K562 (cell line): ENCODE data around the gene ABHD16A. TPM values are rescaled to one million over a fixed set of nuclear protein-coding genes. Genes with fewer than 3 reads are reported as not detected.

Source experiments
- CCNT2 ChIP-seq: IDR thresholded peaks from 2 replicates; pipeline ENCODE4 v1.6.1; 2011; ENCODE audit warnings: borderline replicate concordance, low read depth, mild to moderate bottlenecking, moderate library complexity, mixed read lengths, low read length; ENCODE audit not compliant: insufficient read length; ENCODE audit errors: extremely low read depth
- ELF4 ChIP-seq: fragments of 450-650 bp; formaldehyde crosslinking; IDR thresholded peaks from 2 replicates; pipeline ENCODE4 v1.4.0; 2022; ENCODE audit warnings: missing genetic modification characterization
- ERF ChIP-seq: fragments of 450-650 bp; formaldehyde crosslinking; IDR thresholded peaks from 2 replicates; pipeline ENCODE4 v1.4.0; 2020; ENCODE audit warnings: mild to moderate bottlenecking, mixed read lengths
- MAX ChIP-seq: sonication (generic); formaldehyde crosslinking; IDR thresholded peaks from 2 replicates; pipeline ENCODE4 v1.9.0; 2022; ENCODE audit warnings: mild to moderate bottlenecking, missing genetic modification reagents
- NR2C2 ChIP-seq, 2 experiments: fragments of 200-800 bp in 1 of 2; sonication (Bioruptor generic) in 1 of 2; sonication (generic) in 1 of 2; formaldehyde crosslinking in 1 of 2; IDR thresholded peaks; 2 replicates each; pipeline versions ENCODE4 v1.6.1 to v1.8.0; 2016 to 2022; ENCODE audit warnings: mild to moderate bottlenecking in 1 of 2, missing compliant biosample characterization in 1 of 2, missing genetic modification characterization in 1 of 2, missing genetic modification reagents in 1 of 2
- PHF20 ChIP-seq: fragments of 450-650 bp; IDR thresholded peaks from 2 replicates; pipeline ENCODE4 v1.6.1; 2018; ENCODE audit not compliant: partially characterized antibody
- PML ChIP-seq: IDR thresholded peaks from 2 replicates; pipeline ENCODE4 v1.6.1; 2012; ENCODE audit warnings: low read length, inconsistent platforms
- RAD51 ChIP-seq: fragments of 450-650 bp; IDR thresholded peaks from 2 replicates; pipeline ENCODE4 v1.7.1; 2016; ENCODE audit warnings: low read depth, mild to moderate bottlenecking, borderline replicate concordance
- SAFB ChIP-seq: fragments of 200-400 bp; formaldehyde crosslinking; IDR thresholded peaks from 2 replicates; pipeline ENCODE4 v1.6.1; 2017; ENCODE audit warnings: low read depth, low read length, borderline replicate concordance
- TFAM ChIP-seq: fragments of 250-450 bp; sonication (Bioruptor Pico); conservative IDR thresholded peaks from 2 replicates; pipeline ENCODE4 v1.5.0; 2021; ENCODE audit warnings: mild to moderate bottlenecking, moderate library complexity
- YBX1 ChIP-seq: fragments of 450-650 bp; IDR thresholded peaks from 2 replicates; pipeline ENCODE4 v1.7.1; 2016; ENCODE audit warnings: mild to moderate bottlenecking
- ZFP36 ChIP-seq: fragments of 150-350 bp; IDR thresholded peaks from 2 replicates; pipeline ENCODE4 v1.6.1; 2018; ENCODE audit warnings: low read length, low read depth; ENCODE audit not compliant: partially characterized antibody
- ZNF324 ChIP-seq: fragments of 250-450 bp; sonication (Bioruptor Pico); IDR thresholded peaks from 2 replicates; pipeline ENCODE4 v1.4.0; 2020; ENCODE audit warnings: mild to moderate bottlenecking
- polyA plus RNA-seq, 8 experiments: library from polyadenylated mRNA; depleted of rRNA in 4 of 8; stranded (reverse) in 5 of 8; unstranded in 3 of 8; fragments of >200 nt; fragmentation: Nextera tagmentation in 2 of 8; fragmentation: Illumina TruSeq in 1 of 8; extraction: Ambion mirVana in 2 of 8; extraction: Trizol in 1 of 8; gene quantifications; 2 replicates each; pipeline versions ENCODE4 v1.2.1 to v1.2.3, GENCODE V29; 2011 to 2014; ENCODE audit warnings: inconsistent platforms in 1 of 8, missing spikeins in 1 of 8
- total RNA-seq, 7 experiments: library from RNA; depleted of rRNA in 6 of 7; stranded (reverse); fragments of >200 nt in 6 of 7; fragmentation: Illumina TruSeq in 2 of 7; extraction: Trizol in 2 of 7; gene quantifications; 2 replicates each; pipeline versions ENCODE4 v1.2.1 to v1.2.3, GENCODE V29; 2011 to 2021; ENCODE audit warnings: low replicate concordance in 1 of 7
- TF ChIP-seq, protein P1 (sequence below): sonication (generic); formaldehyde crosslinking; IDR thresholded peaks from 2 replicates; pipeline ENCODE4 v1.8.0; 2022; ENCODE audit warnings: missing genetic modification reagents, mild to moderate bottlenecking, borderline replicate concordance
- TF ChIP-seq, protein P2 (sequence below): sonication (generic); formaldehyde crosslinking; IDR thresholded peaks from 2 replicates; pipeline ENCODE4 v1.8.1; 2023; ENCODE audit warnings: mild to moderate bottlenecking, missing genetic modification reagents

ABHD16A gene
- total and polyA plus RNA-seq, 9 of the 15 experiments (the other 6 are each of a cell fraction or from before 2014, with no cell fraction given): 25.8 to 120 (median 81.6) TPM

DNA sequence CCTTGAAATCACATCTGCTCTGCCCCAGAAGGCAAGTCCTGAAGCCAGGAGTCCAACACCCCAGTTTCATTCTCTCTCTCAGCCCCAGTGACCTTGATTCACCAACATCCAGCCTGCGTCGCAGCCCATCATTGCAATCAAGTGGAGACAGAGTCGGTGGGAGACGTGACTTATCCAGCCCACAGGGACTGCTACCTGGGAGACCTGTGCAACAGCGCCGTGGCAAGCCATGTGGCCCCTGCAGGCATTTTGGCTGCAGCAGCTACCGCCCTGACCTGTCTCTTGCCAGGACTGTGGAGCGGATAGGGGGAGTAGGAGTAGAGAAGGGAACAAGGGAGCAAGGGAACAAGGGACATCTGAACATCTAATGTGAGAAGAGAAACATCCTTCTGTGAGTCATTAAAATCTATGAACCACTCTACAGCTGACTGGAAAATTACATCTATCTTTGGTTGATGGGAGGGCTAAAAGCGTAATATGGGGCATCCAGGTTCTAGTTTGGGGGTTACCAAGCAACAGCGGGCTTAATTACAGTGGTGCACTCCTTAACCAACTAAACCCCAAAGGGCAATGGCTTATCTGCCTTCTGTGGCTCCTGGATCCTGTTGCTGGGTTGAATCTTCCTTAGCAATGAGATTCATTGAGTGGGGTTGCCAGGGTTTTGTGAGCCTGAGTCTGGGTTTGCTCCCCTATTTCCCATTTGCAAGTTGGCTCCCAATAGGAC is 14.5 kb upstream of the ABHD16A start (continued):
- TF ChIP-seq PHF20 (peak; percentile 60), MAX (CRISPR knock-in tag) (peak; percentile 73), ELF4 (peak; percentile 37; the same call in 1 of the 2 replicates), ZNF324 (CRISPR knock-in tag) (no peak), SAFB (no peak), YBX1 (no peak), PML (0 out of 2 replicates have a peak, but pooled peaks have one; percentile 36), CCNT2 (peak; percentile 22), TFAM (CRISPR knock-in tag) (no peak), NR2C2 (CRISPR knock-in tag; IDR thresholded peaks at IDR 0.05) (0 out of 2 replicates have a peak, but pooled peaks have one; percentile 35), NR2C2 (tag; IDR thresholded peaks at IDR 0.05) (no peak), ZFP36 (peak; percentile 6), ERF (no peak), RAD51 (no peak)
- TF ChIP-seq, protein P1, sequence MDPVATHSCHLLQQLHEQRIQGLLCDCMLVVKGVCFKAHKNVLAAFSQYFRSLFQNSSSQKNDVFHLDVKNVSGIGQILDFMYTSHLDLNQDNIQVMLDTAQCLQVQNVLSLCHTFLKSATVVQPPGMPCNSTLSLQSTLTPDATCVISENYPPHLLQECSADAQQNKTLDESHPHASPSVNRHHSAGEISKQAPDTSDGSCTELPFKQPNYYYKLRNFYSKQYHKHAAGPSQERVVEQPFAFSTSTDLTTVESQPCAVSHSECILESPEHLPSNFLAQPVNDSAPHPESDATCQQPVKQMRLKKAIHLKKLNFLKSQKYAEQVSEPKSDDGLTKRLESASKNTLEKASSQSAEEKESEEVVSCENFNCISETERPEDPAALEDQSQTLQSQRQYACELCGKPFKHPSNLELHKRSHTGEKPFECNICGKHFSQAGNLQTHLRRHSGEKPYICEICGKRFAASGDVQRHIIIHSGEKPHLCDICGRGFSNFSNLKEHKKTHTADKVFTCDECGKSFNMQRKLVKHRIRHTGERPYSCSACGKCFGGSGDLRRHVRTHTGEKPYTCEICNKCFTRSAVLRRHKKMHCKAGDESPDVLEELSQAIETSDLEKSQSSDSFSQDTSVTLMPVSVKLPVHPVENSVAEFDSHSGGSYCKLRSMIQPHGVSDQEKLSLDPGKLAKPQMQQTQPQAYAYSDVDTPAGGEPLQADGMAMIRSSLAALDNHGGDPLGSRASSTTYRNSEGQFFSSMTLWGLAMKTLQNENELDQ (CRISPR knock-in tag): peak; percentile 70; the same call in 1 of the 2 replicates
- TF ChIP-seq, protein P2, sequence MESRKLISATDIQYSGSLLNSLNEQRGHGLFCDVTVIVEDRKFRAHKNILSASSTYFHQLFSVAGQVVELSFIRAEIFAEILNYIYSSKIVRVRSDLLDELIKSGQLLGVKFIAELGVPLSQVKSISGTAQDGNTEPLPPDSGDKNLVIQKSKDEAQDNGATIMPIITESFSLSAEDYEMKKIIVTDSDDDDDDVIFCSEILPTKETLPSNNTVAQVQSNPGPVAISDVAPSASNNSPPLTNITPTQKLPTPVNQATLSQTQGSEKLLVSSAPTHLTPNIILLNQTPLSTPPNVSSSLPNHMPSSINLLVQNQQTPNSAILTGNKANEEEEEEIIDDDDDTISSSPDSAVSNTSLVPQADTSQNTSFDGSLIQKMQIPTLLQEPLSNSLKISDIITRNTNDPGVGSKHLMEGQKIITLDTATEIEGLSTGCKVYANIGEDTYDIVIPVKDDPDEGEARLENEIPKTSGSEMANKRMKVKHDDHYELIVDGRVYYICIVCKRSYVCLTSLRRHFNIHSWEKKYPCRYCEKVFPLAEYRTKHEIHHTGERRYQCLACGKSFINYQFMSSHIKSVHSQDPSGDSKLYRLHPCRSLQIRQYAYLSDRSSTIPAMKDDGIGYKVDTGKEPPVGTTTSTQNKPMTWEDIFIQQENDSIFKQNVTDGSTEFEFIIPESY (CRISPR knock-in tag): 0 out of 2 replicates have a peak, but pooled peaks have one; percentile 59
